ENCODE data around the gene AQP12B. TPM values are rescaled to one million over a fixed set of nuclear protein-coding genes. Genes with fewer than 3 reads are reported as not detected.

AQP12B gene
- total and polyA plus RNA-seq, 9 of the 15 experiments (the other 6 are each of a cell fraction or from before 2014, with no cell fraction given): not detected

- Histone ChIP-seq H3K4me3 (no peak overlapping the region), H3K4me1 (replicated peaks in 1 of 2; ENCODE audit: control insufficient read depth in 2 of 2, insufficient read depth in 2 of 2, low read length in 2 of 2) (peaks cover 0 to 7% of the 10 kb centered on the region in 2 experiments; a peak in 1 of 5 replicates), H3K36me3 (ENCODE audit: control insufficient read depth, insufficient read depth, low read length) (no peaks in the 10 kb centered on the region), H2AFZ (ENCODE audit: low read depth, low read length) (no peak overlapping the region), H3K27me3 (ENCODE audit: control insufficient read depth in 2 of 2, insufficient read depth in 2 of 2, low read length in 2 of 2) (peaks cover 12 to 71% of the 10 kb centered on the region in 2 experiments; a peak in 4 of 5 replicates), H3K9me3 (replicated peaks; ENCODE audit: control insufficient read depth, insufficient read depth, low read depth, low read length) (no peaks in the 10 kb centered on the region), H3K9ac (ENCODE audit: insufficient read depth in 1 of 2, low read depth in 2 of 2, low read length in 2 of 2) (no peak overlapping the region), H4K20me1 (replicated peaks; ENCODE audit: control insufficient read depth, insufficient read depth, low read length) (no peaks in the 10 kb centered on the region), H3K4me2 (ENCODE audit: insufficient read depth, low read length) (no peak overlapping the region), H3K9me1 (ENCODE audit: control insufficient read depth, insufficient read depth, low read length) (no peaks in the 10 kb centered on the region), H3K27ac (ENCODE audit: extremely low read depth, low read depth, low read length) (no peak overlapping the region), H3K79me2 (ENCODE audit: control insufficient read depth, insufficient read depth, low read length) (no peaks in the 10 kb centered on the region)
- ATAC-seq: no peak
- POLR2A ChIA-PET: interaction anchor here (0.7 kb wide), 1 partner anchor 1407 kb away, joined by 5 read pairs; no protein-coding TSS in a partner anchor
- WGBS (ENCODE audit: insufficient coverage, low coverage, missing lambda C conversion rate): 13% methylated on average over 20 of the region's 22 CpGs
- TF ChIP-seq NR2F6 (CRISPR knock-in tag; IDR thresholded peaks at IDR 0.05): no peak
- TF ChIP-seq ZBTB8A (IDR thresholded peaks at IDR 0.05; ENCODE audit: partially characterized antibody): no peak
- no peak for TF ChIP-seq ZNF780A (CRISPR knock-in tag; IDR thresholded peaks at IDR 0.05)
- TF ChIP-seq ZNF77 (CRISPR knock-in tag; IDR thresholded peaks at IDR 0.05): no peak
- no peak for TF ChIP-seq ZBTB33 (CRISPR knock-in tag; IDR thresholded peaks at IDR 0.05)
- in situ Hi-C loops (cut with MboI): no loop called here
- intact Hi-C loops (cut with micrococcal nuclease): no loop called here
- no peak for FAIRE-seq
- no peak for DNase-seq (ENCODE audit: extremely low read depth in 1 of 4, low spot score in 3 of 4)
- BruUV-seq (replicated peaks): no TSS peak
- CTCF ChIA-PET (ENCODE audit: low intra/inter-chr PET ratio): no interaction called here
Measured at GRCh38 chr2:240647503-240648154, 35.1 kb downstream of the AQP12B start.
